IMR-90 (cell line): Measurements from ENCODE around the gene OPN4. TPM values are rescaled to one million over a fixed set of nuclear protein-coding genes. Genes with fewer than 3 reads are reported as not detected.

ENCODE experiments used
- ATAC-seq: fragments of 200-7000 bp; cut with Tn5 transposase; 2 replicates; pipeline ENCODE4 v1.9.1; 2020; ENCODE audit warnings: low read depth, mild to moderate bottlenecking, moderate library complexity
- BruUV-seq: library from RNA; stranded (reverse); fragments of 400-500 nt; replicated peaks from 2 replicates; lab custom pipeline; 2021; lab: Mats Ljungman, UMichigan
- CTCF ChIA-PET: fragments of 300-600 bp; formaldehyde crosslinking; extraction: SDS; loops from one replicate; lab custom pipeline; 2021; ENCODE audit warnings: antibody characterized with exemption; lab: Yijun Ruan, JAX
- POLR2A ChIA-PET: fragments of 300-600 bp; sonication (Branson Sonifier 250); formaldehyde crosslinking; loops from one replicate; lab custom pipeline; 2022; ENCODE audit warnings: antibody characterized with exemption; ENCODE audit not compliant: unreplicated experiment; lab: Charles Lee
- DNase-seq: peaks from one replicate; pipeline ENCODE4 v3.0.0; 2013
- H2AFZ ChIP-seq: replicated peaks from 2 replicates; pipeline ENCODE3; 2013; ENCODE audit warnings: low read length, mild to moderate bottlenecking; ENCODE audit not compliant: poor library complexity
- H2AK5ac ChIP-seq: 2 replicates; pipeline ENCODE4 v1.6.1; 2013; ENCODE audit warnings: low read depth, low read length, inconsistent platforms
- H2AK9ac ChIP-seq: replicated peaks from 2 replicates; pipeline ENCODE3; 2013; ENCODE audit warnings: mild to moderate bottlenecking, low read depth, low read length, moderate library complexity; ENCODE audit not compliant: poor library complexity
- H2BK120ac ChIP-seq: 2 replicates; pipeline ENCODE4 v1.6.1; 2013; ENCODE audit warnings: low read depth, low read length, inconsistent platforms
- H2BK15ac ChIP-seq: 3 replicates; pipeline ENCODE4 v1.6.1; 2013; ENCODE audit warnings: low read depth, low read length, inconsistent platforms
- H2BK20ac ChIP-seq: 2 replicates; pipeline ENCODE4 v1.6.1; 2013; ENCODE audit warnings: low read depth, mild to moderate bottlenecking, inconsistent platforms, low read length, moderate library complexity
- H2BK5ac ChIP-seq: 2 replicates; pipeline ENCODE4 v1.6.1; 2013; ENCODE audit warnings: mild to moderate bottlenecking, low read depth, low read length, inconsistent platforms; ENCODE audit not compliant: poor library complexity, severe bottlenecking
- H3K14ac ChIP-seq: replicated peaks from 2 replicates; pipeline ENCODE4 v1.6.1; 2013; ENCODE audit warnings: low read depth, low read length, inconsistent platforms
- H3K18ac ChIP-seq: 2 replicates; pipeline ENCODE4 v1.6.1; 2013; ENCODE audit warnings: low read depth, low read length, control low read depth
- H3K23ac ChIP-seq: 2 replicates; pipeline ENCODE4 v1.6.1; 2013; ENCODE audit warnings: low read depth, low read length, inconsistent platforms
- H3K27ac ChIP-seq: 2 replicates; pipeline ENCODE4 v1.5.1; 2013; ENCODE audit warnings: mild to moderate bottlenecking, control low read depth, low read length; ENCODE audit not compliant: insufficient read depth
- H3K27me3 ChIP-seq: 2 replicates; pipeline ENCODE4 v1.6.1; 2013; ENCODE audit warnings: low read length; ENCODE audit not compliant: control insufficient read depth, insufficient read depth
- H3K36me3 ChIP-seq: 2 replicates; pipeline ENCODE4 v1.6.1; 2013; ENCODE audit warnings: low read length, mixed read lengths; ENCODE audit not compliant: control insufficient read depth, insufficient read depth
- H3K4ac ChIP-seq: 2 replicates; pipeline ENCODE4 v1.6.1; 2013; ENCODE audit warnings: low read depth, low read length, inconsistent platforms
- H3K4me1 ChIP-seq: 2 replicates; pipeline ENCODE4 v1.6.1; 2013; ENCODE audit warnings: low read length, mixed read lengths; ENCODE audit not compliant: control insufficient read depth, insufficient read depth
- H3K4me2 ChIP-seq: 2 replicates; pipeline ENCODE4 v1.6.1; 2013; ENCODE audit warnings: low read depth, mild to moderate bottlenecking, control low read depth, low read length, moderate library complexity
- H3K4me3 ChIP-seq: 2 replicates; pipeline ENCODE4 v1.5.1; 2013; ENCODE audit warnings: low read depth, mild to moderate bottlenecking, control low read depth, low read length, moderate library complexity; ENCODE audit not compliant: insufficient read depth
- H3K56ac ChIP-seq: 2 replicates; pipeline ENCODE4 v1.6.1; 2013; ENCODE audit warnings: low read length, inconsistent platforms; ENCODE audit not compliant: insufficient read depth; ENCODE audit errors: extremely low read depth
- H3K79me1 ChIP-seq, 2 experiments: 2 replicates each; pipeline ENCODE4 v1.6.1; 2013; ENCODE audit warnings: low read length in 2 of 2, inconsistent platforms in 1 of 2, low read depth in 1 of 2
- H3K9ac ChIP-seq: 2 replicates; pipeline ENCODE4 v1.6.1; 2013; ENCODE audit warnings: low read depth, low read length, control low read depth
- H3K9me1 ChIP-seq: 2 replicates; pipeline ENCODE4 v1.6.1; 2013; ENCODE audit warnings: low read length, inconsistent platforms; ENCODE audit not compliant: insufficient read depth
- H3K9me3 ChIP-seq: 2 replicates; pipeline ENCODE4 v1.6.1; 2013; ENCODE audit warnings: low read length; ENCODE audit not compliant: control insufficient read depth, insufficient read depth
- H4K20me1 ChIP-seq: 2 replicates; pipeline ENCODE4 v1.6.1; 2013; ENCODE audit warnings: low read length, inconsistent platforms; ENCODE audit not compliant: insufficient read depth
- H4K5ac ChIP-seq: 2 replicates; pipeline ENCODE4 v1.6.1; 2013; ENCODE audit warnings: mild to moderate bottlenecking, low read depth, low read length, control low read depth
- H4K8ac ChIP-seq, 2 experiments: 2 replicates each; pipeline ENCODE4 v1.6.1; 2013; ENCODE audit warnings: low read depth in 2 of 2, low read length in 2 of 2, control low read depth in 1 of 2, inconsistent platforms in 1 of 2
- H4K91ac ChIP-seq: 2 replicates; pipeline ENCODE4 v1.6.1; 2013; ENCODE audit warnings: low read depth, low read length, inconsistent platforms; ENCODE audit not compliant: insufficient read depth
- CTCF ChIP-seq: conservative IDR thresholded peaks from 2 replicates; pipeline ENCODE4 v1.5.1; 2012; ENCODE audit warnings: mild to moderate bottlenecking, low read depth, low read length, improper control_type of control experiment
- FOS ChIP-seq: fragments of 150-350 bp; IDR thresholded peaks from 2 replicates; pipeline ENCODE4 v1.6.1; 2016; ENCODE audit warnings: low read depth, low read length
- POLR2A ChIP-seq: IDR thresholded peaks from 2 replicates; pipeline ENCODE4 v1.6.1; 2012; ENCODE audit warnings: mild to moderate bottlenecking, low read depth, low read length
- RAD21 ChIP-seq: IDR thresholded peaks from 2 replicates; pipeline ENCODE4 v1.6.1; 2012; ENCODE audit warnings: low read length, improper control_type of control experiment
- RFX5 ChIP-seq: IDR thresholded peaks from 2 replicates; pipeline ENCODE4 v1.8.0; 2012; ENCODE audit warnings: low read depth, mild to moderate bottlenecking, low read length, moderate library complexity
- SMC3 ChIP-seq: fragments of 150-350 bp; IDR thresholded peaks from 2 replicates; pipeline ENCODE4 v1.6.1; 2016; ENCODE audit warnings: low read depth, mild to moderate bottlenecking, antibody characterized with exemption, low read length, moderate library complexity
- WGBS, 2 experiments: methylation state at CpG; one replicate each; pipeline versions ENCODE4 v1.1.5 to v1.1.7; 2013; ENCODE audit warnings: missing lambda C conversion rate in 2 of 2; ENCODE audit not compliant: insufficient read length in 1 of 2; ENCODE audit errors: extremely low coverage in 2 of 2; 5-methylcytosine and 5-hydroxymethylcytosine counted together
- dilution Hi-C: fragments of 300-500 bp; cut with HindIII; formaldehyde crosslinking; loops from one replicate; pipeline ENCODE4 v1.14.3; 2018; ENCODE audit warnings: low sequenced_read_pairs; ENCODE audit not compliant: unreplicated experiment
- in situ Hi-C: fragments of 300-500 bp; cut with MboI; formaldehyde crosslinking; loops from 3 replicates; pipeline ENCODE4 v1.14.3; 2019; ENCODE audit warnings: low sequenced_read_pairs, inconsistent platforms, mixed read lengths
- intact Hi-C: fragments of 100-400 bp; cut with micrococcal nuclease; formaldehyde crosslinking; loops from 2 replicates; pipeline ENCODE4 v1.10.0; 2022
- polyA plus RNA-seq, 3 experiments: library from polyadenylated mRNA; depleted of rRNA; stranded (reverse); fragments of >200 nt; gene quantifications; 2 replicates each; pipeline ENCODE4 v1.2.3, GENCODE V29; 2012; ENCODE audit warnings: low replicate concordance in 1 of 3
- total RNA-seq: library from RNA; depleted of rRNA; stranded (reverse); fragments of >200 nt; gene quantifications from 2 replicates; pipeline ENCODE4 v1.2.3, GENCODE V29; 2012

OPN4 gene
- total and polyA plus RNA-seq, 2 of the 4 experiments (the other 2 are of a cell fraction), result 0.03 TPM; not detected in 1

- ATAC-seq, result no peak
Observed at GRCh38 chr10:86681722-86682386, 27.5 kb downstream of the OPN4 start.

More at GRCh38 chr10:86681722-86682386, 27.5 kb downstream of the OPN4 start:
- ChIA-PET CTCF (no interaction called here), POLR2A (no interaction called here)
- Histone ChIP-seq H3K27ac (no peak overlapping the region), H4K8ac (no peak overlapping the region), H4K91ac (no peak overlapping the region), H3K9ac (no peak overlapping the region), H4K20me1 (no peaks in the 10 kb centered on the region), H3K36me3 (no peaks in the 10 kb centered on the region), H3K27me3 (no peaks in the 10 kb centered on the region), H2BK20ac (no peak overlapping the region), H3K56ac (no peak overlapping the region), H3K4me2 (no peak overlapping the region), H2AK9ac (no peak overlapping the region), H2BK5ac (no peak overlapping the region), H3K23ac (no peak overlapping the region), H3K18ac (no peak overlapping the region), H3K4me1 (peaks cover 10% of the 10 kb centered on the region), H2AFZ (peak overlapping the region; percentile 19), H3K4me3 (no peak overlapping the region), H2AK5ac (no peak overlapping the region), H3K14ac (no peak overlapping the region), H2BK15ac (no peak overlapping the region), H3K9me3 (no peaks in the 10 kb centered on the region), H4K5ac (no peak overlapping the region), H3K4ac (no peak overlapping the region), H3K9me1 (peaks cover under 1% of the 10 kb centered on the region; the same call in 1 of the 2 replicates), H2BK120ac (no peak overlapping the region), H3K79me1 (no peaks in the 10 kb centered on the region)
- dilution Hi-C loops, result no loop called here
- DNase-seq, result no peak
- intact Hi-C loops, result loop anchor here (5.0 kb wide), 1 partner anchor 95 kb away; no protein-coding TSS in a partner anchor
- no peak for TF ChIP-seq POLR2A
- TF ChIP-seq FOS, result no peak
- TF ChIP-seq CTCF, result no peak
- no peak for TF ChIP-seq RFX5
- no peak for TF ChIP-seq SMC3
- no peak for TF ChIP-seq RAD21
- BruUV-seq, result no TSS peak
- in situ Hi-C loops, result no loop called here
- WGBS, 2 experiments, result 89% methylated on average over 13 of the region's 22 CpGs; no CpG with 5 or more reads in 1 of the 2 experiments
